ENCODE data around the gene PCNX2.

PCNX2 gene

GRCh38 chr1:233316473-233316872, 20.9 kb upstream of the PCNX2 start:
- DNase-seq: no peak

GRCh38 chr1:233315718-233316301, 20.3 kb upstream of the PCNX2 start:
- no peak for DNase-seq

GRCh38 chr1:233313434-233314155, 18.1 kb upstream of the PCNX2 start:
- DNase-seq: no peak

GRCh38 chr1:233304489-233305102, 9.1 kb upstream of the PCNX2 start:
- peak; percentile 41 for DNase-seq

- DNase-seq: no peak
Measured at GRCh38 chr1:233300326-233300725, 4.8 kb upstream of the PCNX2 start.

- DNase-seq: no peak
Measured at GRCh38 chr1:233299450-233299849, 3.9 kb upstream of the PCNX2 start.

- no peak for DNase-seq
Measured at GRCh38 chr1:233295975-233296322, 424 bp upstream of the PCNX2 start.

- DNase-seq: peak; percentile 29
Measured at GRCh38 chr1:233294913-233295236, 650 bp downstream of the PCNX2 start.

GRCh38 chr1:233293556-233294446, 1.7 kb downstream of the PCNX2 start:
- DNase-seq: no peak

- DNase-seq: no peak
Measured at GRCh38 chr1:233290396-233291034, 5.0 kb downstream of the PCNX2 start.

- DNase-seq: peak; percentile 81
Measured at GRCh38 chr1:233289676-233290075, 5.8 kb downstream of the PCNX2 start.

GRCh38 chr1:233282582-233282886, 13.0 kb downstream of the PCNX2 start:
- DNase-seq: no peak

GRCh38 chr1:233281711-233282581, 13.6 kb downstream of the PCNX2 start:
- no peak for DNase-seq

GRCh38 chr1:233279971-233280370, 15.6 kb downstream of the PCNX2 start:
- DNase-seq: no peak

GRCh38 chr1:233278631-233279030, 16.9 kb downstream of the PCNX2 start:
- no peak for DNase-seq

- DNase-seq: no peak
Measured at GRCh38 chr1:233277637-233278606, 17.6 kb downstream of the PCNX2 start.

- DNase-seq: no peak
Measured at GRCh38 chr1:233269656-233270055, 25.9 kb downstream of the PCNX2 start.

GRCh38 chr1:233268389-233269022, 27.0 kb downstream of the PCNX2 start:
- DNase-seq: no peak

GRCh38 chr1:233261695-233262094, 33.8 kb downstream of the PCNX2 start:
- no peak for DNase-seq

- peak; percentile 8 for DNase-seq
Measured at GRCh38 chr1:233261206-233261605, 34.3 kb downstream of the PCNX2 start.

GRCh38 chr1:233257786-233258185, 37.7 kb downstream of the PCNX2 start:
- DNase-seq: no peak
